Caco-2 (cell line): ENCODE data around the gene ACTL8. TPM values are rescaled to one million over a fixed set of nuclear protein-coding genes. Genes with fewer than 3 reads are reported as not detected.

Source experiments
- BruUV-seq: library from RNA; stranded (reverse); fragments of 400-500 nt; replicated peaks from 2 replicates; lab custom pipeline; 2021; lab: Mats Ljungman, UMichigan
- CTCF ChIA-PET: fragments of 300-600 bp; sonication (Branson Sonifier 250); formaldehyde crosslinking; loops from one replicate; lab custom pipeline; 2022; ENCODE audit warnings: antibody characterized with exemption; lab: Charles Lee
- POLR2A ChIA-PET: fragments of 300-600 bp; sonication (Branson Sonifier 250); formaldehyde crosslinking; loops from one replicate; lab custom pipeline; 2022; ENCODE audit warnings: antibody characterized with exemption; lab: Charles Lee
- DNase-seq, 2 experiments: peaks; one replicate each; pipeline versions ENCODE4 v3.0.0 to v3.0.0-alpha.2; 2020 to 2022
- H3K27me3 ChIP-seq: replicated peaks from 2 replicates; pipeline ENCODE4 v1.6.0; 2011; ENCODE audit warnings: low read length; ENCODE audit not compliant: control insufficient read depth, insufficient read depth
- H3K36me3 ChIP-seq: 2 replicates; pipeline ENCODE4 v1.5.1; 2011; ENCODE audit warnings: low read length; ENCODE audit not compliant: control insufficient read depth, insufficient read depth
- H3K4me1 ChIP-seq: fragments of 250-450 bp; sonication (Bioruptor Pico); 2 replicates; pipeline ENCODE4 v1.5.1; 2020; ENCODE audit warnings: mild to moderate bottlenecking
- H3K4me3 ChIP-seq: 2 replicates; pipeline ENCODE4 v1.5.1; 2011; ENCODE audit warnings: low read depth, mild to moderate bottlenecking, control low read depth, low read length
- H3K9me3 ChIP-seq: fragments of 250-450 bp; sonication (Bioruptor Pico); 2 replicates; pipeline ENCODE4 v1.5.1; 2020; ENCODE audit warnings: mild to moderate bottlenecking, moderate library complexity
- H3K27ac Mint-ChIP-seq: one replicate; pipeline ENCODE4 v1.8.0; 2022; ENCODE audit warnings: mixed read lengths; ENCODE audit not compliant: unreplicated experiment
- H3K27me3 Mint-ChIP-seq: one replicate; pipeline ENCODE4 v1.8.0; 2022; ENCODE audit warnings: mixed read lengths; ENCODE audit not compliant: insufficient read depth, unreplicated experiment
- H3K36me3 Mint-ChIP-seq: one replicate; pipeline ENCODE4 v1.8.0; 2022; ENCODE audit warnings: mild to moderate bottlenecking, mixed read lengths; ENCODE audit not compliant: insufficient read depth, unreplicated experiment
- H3K4me1 Mint-ChIP-seq: one replicate; pipeline ENCODE4 v1.8.0; 2022; ENCODE audit warnings: low read depth, mixed read lengths; ENCODE audit not compliant: unreplicated experiment
- H3K4me3 Mint-ChIP-seq: one replicate; pipeline ENCODE4 v1.8.0; 2022; ENCODE audit warnings: mild to moderate bottlenecking, moderate library complexity, mixed read lengths; ENCODE audit not compliant: unreplicated experiment
- H3K9me3 Mint-ChIP-seq: one replicate; pipeline ENCODE4 v1.8.0; 2022; ENCODE audit warnings: mixed read lengths; ENCODE audit not compliant: unreplicated experiment
- intact Hi-C: fragments of 100-400 bp; cut with micrococcal nuclease; formaldehyde crosslinking; loops from one replicate; pipeline ENCODE4 v1.10.0; 2022; ENCODE audit not compliant: unreplicated experiment
- total RNA-seq: library from RNA; stranded (reverse); gene quantifications from 2 replicates; pipeline ENCODE4 v1.2.3, GENCODE V29; 2022
- TF ChIP-seq, protein P1 (sequence below), 2 experiments: fragments of 200-600 bp in 1 of 2; IDR thresholded peaks; 1 replicate in 1 of 2; 2 replicates in 1 of 2; pipeline versions ENCODE4 v1.5.1 to v1.8.0; 2011 to 2022; ENCODE audit warnings: antibody characterized with exemption in 1 of 2, control low read depth in 1 of 2, inconsistent platforms in 1 of 2, low read depth in 1 of 2, low read length in 1 of 2, mild to moderate bottlenecking in 1 of 2, moderate library complexity in 1 of 2; ENCODE audit not compliant: insufficient read depth in 1 of 2, severe bottlenecking in 1 of 2, unreplicated experiment in 1 of 2

The ACTL8 gene
- total RNA-seq, 1 experiment from 2014 or later: 79.3 TPM

DNA sequence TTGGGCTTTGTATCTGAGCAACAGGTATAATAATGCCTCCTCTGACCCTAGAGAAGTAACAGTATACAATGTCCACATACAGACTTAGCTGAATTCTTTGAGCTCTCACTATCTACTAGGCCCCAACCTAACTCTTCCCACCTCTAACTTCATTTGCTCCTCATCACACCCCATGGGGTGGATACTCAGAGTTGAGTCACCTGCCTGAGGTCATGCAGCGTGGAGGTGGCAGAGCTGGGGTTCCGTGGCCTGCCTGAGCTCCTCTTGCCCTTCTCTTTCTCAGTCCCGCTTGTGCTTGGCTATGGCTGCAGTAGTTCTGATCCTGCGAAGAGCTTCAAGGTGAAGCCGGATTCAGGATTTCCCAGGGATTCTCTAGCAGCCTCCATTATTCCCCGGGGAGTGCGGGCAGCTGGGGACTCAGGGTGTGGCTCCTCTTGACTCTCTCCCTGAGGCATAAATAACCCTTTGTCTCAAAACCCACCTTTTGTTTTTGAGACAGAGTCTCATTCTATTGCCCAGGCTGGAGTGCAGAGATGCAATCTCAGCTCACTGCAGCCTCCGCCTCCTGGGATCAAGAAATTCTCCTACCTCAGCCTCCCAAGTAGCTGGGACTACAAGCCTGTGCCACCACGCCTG, 29.9 kb upstream of the ACTL8 start:
- no peak for DNase-seq
- Mint-ChIP-seq H3K4me3 (no peak overlapping the region), H3K27ac (no peak overlapping the region), H3K4me1 (no peaks in the 10 kb centered on the region), H3K9me3 (peaks cover 10% of the 10 kb centered on the region), H3K27me3 (peaks cover 5% of the 10 kb centered on the region), H3K36me3 (no peaks in the 10 kb centered on the region)
- Histone ChIP-seq H3K4me1 (no peaks in the 10 kb centered on the region), H3K27me3 (no peaks in the 10 kb centered on the region), H3K4me3 (no peak overlapping the region), H3K9me3 (no peaks in the 10 kb centered on the region), H3K36me3 (no peaks in the 10 kb centered on the region)
- TF ChIP-seq, protein P1, sequence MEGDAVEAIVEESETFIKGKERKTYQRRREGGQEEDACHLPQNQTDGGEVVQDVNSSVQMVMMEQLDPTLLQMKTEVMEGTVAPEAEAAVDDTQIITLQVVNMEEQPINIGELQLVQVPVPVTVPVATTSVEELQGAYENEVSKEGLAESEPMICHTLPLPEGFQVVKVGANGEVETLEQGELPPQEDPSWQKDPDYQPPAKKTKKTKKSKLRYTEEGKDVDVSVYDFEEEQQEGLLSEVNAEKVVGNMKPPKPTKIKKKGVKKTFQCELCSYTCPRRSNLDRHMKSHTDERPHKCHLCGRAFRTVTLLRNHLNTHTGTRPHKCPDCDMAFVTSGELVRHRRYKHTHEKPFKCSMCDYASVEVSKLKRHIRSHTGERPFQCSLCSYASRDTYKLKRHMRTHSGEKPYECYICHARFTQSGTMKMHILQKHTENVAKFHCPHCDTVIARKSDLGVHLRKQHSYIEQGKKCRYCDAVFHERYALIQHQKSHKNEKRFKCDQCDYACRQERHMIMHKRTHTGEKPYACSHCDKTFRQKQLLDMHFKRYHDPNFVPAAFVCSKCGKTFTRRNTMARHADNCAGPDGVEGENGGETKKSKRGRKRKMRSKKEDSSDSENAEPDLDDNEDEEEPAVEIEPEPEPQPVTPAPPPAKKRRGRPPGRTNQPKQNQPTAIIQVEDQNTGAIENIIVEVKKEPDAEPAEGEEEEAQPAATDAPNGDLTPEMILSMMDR (IDR thresholded peaks at IDR 0.05; ENCODE audit: insufficient read depth in 1 of 2, low read depth in 1 of 2, low read length in 1 of 2, severe bottlenecking in 1 of 2, unreplicated experiment in 1 of 2): no peak
- no TSS peak for BruUV-seq
- CTCF ChIA-PET: interaction anchor here (0.5 to 0.6 kb wide), 2 partner anchors 62 to 232 kb away, joined by 3 to 4 read pairs; no protein-coding TSS in a partner anchor
- intact Hi-C loops: no loop called here
- POLR2A ChIA-PET: no interaction called here

DNA sequence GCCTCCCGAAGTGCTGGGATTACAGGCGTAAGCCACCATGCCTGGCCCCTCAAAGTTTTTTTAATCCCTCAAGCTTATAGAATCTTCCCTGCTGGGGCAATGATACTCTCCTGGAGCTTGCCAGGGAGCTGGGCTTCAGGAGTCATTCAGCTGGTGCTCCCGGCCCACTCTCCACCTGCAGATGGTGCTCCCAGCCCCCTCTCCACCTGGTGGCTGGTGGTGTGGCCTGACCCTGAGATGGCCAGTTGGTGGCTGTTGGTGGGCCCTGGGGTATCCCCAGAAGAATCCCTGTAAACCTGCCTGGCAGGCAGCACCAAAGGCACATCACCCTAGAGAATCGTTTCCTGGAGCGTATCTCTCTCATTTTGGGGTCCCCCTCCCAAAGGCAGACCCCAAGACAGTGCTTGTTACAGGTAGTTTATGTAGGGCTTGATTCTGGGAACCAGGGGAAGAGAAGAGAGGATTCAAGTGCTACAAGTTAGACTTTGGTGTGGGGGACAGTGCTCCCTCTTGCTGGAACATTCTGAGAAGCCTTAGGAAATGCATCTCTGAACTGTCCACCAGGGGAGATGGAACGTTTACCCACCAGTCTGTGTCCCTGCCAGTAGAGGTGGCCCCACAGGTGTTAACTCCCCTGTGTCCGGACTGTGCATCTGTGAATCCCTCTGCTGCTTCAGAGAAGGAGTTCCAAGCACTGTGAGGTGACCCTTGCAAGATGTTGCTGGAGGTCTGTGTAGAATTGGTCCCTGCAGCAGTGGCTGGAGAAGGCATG, 29.1 kb upstream of the ACTL8 start:
- Mint-ChIP-seq H3K4me3 (no peak overlapping the region), H3K4me1 (no peaks in the 10 kb centered on the region), H3K36me3 (no peaks in the 10 kb centered on the region), H3K9me3 (peaks cover 10% of the 10 kb centered on the region), H3K27ac (no peak overlapping the region), H3K27me3 (peaks cover 5% of the 10 kb centered on the region)
- no peaks in the 10 kb centered on the region for H3K27me3 ChIP-seq
- BruUV-seq: no TSS peak
- H3K9me3 ChIP-seq: no peaks in the 10 kb centered on the region
- H3K36me3 ChIP-seq: no peaks in the 10 kb centered on the region
- ChIA-PET POLR2A (no interaction called here), CTCF (no interaction called here)
- TF ChIP-seq, protein P1 (IDR thresholded peaks at IDR 0.05; ENCODE audit: insufficient read depth in 1 of 2, low read depth in 1 of 2, low read length in 1 of 2, severe bottlenecking in 1 of 2, unreplicated experiment in 1 of 2): no peak
- intact Hi-C loops: no loop called here
- no peak overlapping the region for H3K4me3 ChIP-seq
- DNase-seq: no peak
- H3K4me1 ChIP-seq: no peaks in the 10 kb centered on the region

DNA sequence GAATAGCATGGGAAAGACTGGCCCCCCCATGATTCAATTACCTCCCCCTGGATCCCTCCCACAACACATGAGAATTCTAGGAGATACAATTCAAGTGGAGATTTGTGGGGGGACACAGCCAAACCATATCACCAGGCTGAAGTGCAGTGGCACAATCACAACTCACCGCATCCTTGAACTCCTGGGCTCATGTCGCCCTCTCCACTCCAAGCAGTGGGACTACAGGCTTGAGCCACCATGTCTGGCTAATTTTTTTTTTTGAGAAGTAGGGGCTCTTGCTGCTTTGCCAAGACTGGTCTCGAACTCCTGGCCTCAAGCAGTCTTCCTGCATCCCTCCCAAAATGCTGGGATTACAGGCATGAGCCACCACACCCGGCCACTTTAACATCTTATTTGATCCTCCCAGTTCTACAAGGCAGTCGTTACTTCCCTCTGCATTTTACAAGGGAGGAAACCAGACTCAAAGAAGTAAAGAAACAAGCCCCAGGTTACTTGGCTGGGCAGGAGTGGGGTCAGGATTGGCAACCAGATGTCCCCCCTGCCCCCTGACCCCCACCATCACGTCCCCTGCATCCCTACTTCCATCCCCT, 26.9 kb upstream of the ACTL8 start:
- Histone ChIP-seq H3K4me3 (no peak overlapping the region), H3K27me3 (no peaks in the 10 kb centered on the region), H3K4me1 (no peaks in the 10 kb centered on the region), H3K9me3 (no peaks in the 10 kb centered on the region), H3K36me3 (no peaks in the 10 kb centered on the region)
- Mint-ChIP-seq H3K4me1 (no peaks in the 10 kb centered on the region), H3K4me3 (no peak overlapping the region), H3K27ac (no peak overlapping the region), H3K36me3 (no peaks in the 10 kb centered on the region), H3K9me3 (peaks cover 10% of the 10 kb centered on the region), H3K27me3 (peaks cover 5% of the 10 kb centered on the region)
- no peak for DNase-seq
- ChIA-PET POLR2A (no interaction called here), CTCF (no interaction called here)
- intact Hi-C loops: no loop called here
- TF ChIP-seq, protein P1 (IDR thresholded peaks at IDR 0.05; ENCODE audit: insufficient read depth in 1 of 2, low read depth in 1 of 2, low read length in 1 of 2, severe bottlenecking in 1 of 2, unreplicated experiment in 1 of 2): no peak
- BruUV-seq: no TSS peak
